GM15510 (cell line): ENCODE data around the gene MRPL55.

Source experiments
- POLR2A ChIP-seq: IDR thresholded peaks from 3 replicates; pipeline ENCODE4 v1.6.1; 2011; ENCODE audit warnings: borderline replicate concordance; ENCODE audit not compliant: insufficient read length; ENCODE audit errors: extremely low read depth

MRPL55 gene

DNA sequence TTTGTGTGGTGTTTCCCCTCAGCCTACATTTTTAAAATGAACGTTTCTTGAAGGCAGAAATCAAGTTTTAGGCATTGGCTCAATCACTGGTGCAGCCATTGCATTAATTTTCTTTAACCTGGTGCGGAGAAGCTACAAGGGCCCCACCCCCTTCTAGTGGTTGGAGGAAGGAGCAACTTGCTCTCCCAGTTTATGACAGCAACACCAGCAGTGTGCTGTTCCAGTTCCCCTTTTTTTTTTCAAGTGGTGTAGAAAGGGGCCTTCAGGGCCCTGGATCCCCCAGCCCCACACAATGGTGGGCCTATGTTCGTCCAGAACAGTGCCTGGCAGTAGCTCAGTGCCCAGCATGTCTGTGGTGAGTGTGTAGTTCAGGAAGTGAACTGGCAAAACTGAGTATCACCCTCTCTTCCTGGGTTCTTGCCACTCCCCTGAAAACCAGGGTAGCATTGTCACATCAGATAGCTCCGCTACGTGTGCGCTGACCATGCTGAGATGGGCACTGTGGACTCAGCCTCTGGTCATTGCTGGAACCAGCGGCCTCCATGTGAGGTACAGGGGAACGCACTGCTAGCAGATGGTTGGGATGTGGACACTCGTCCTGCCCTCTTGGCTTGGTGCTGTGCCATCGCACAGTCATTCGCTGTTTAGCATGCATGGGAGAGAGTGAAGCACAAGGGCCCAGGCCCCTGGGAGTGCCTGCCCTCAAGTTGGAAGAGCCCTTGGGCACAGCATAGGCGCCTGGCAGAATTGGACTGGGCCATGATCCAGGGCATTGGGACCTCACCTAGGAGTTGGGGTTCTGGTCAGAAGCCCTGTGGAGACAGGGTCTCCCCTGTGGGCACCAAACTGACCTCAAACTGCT is 19.3 kb downstream of the MRPL55 start:
- TF ChIP-seq POLR2A = no peak

DNA sequence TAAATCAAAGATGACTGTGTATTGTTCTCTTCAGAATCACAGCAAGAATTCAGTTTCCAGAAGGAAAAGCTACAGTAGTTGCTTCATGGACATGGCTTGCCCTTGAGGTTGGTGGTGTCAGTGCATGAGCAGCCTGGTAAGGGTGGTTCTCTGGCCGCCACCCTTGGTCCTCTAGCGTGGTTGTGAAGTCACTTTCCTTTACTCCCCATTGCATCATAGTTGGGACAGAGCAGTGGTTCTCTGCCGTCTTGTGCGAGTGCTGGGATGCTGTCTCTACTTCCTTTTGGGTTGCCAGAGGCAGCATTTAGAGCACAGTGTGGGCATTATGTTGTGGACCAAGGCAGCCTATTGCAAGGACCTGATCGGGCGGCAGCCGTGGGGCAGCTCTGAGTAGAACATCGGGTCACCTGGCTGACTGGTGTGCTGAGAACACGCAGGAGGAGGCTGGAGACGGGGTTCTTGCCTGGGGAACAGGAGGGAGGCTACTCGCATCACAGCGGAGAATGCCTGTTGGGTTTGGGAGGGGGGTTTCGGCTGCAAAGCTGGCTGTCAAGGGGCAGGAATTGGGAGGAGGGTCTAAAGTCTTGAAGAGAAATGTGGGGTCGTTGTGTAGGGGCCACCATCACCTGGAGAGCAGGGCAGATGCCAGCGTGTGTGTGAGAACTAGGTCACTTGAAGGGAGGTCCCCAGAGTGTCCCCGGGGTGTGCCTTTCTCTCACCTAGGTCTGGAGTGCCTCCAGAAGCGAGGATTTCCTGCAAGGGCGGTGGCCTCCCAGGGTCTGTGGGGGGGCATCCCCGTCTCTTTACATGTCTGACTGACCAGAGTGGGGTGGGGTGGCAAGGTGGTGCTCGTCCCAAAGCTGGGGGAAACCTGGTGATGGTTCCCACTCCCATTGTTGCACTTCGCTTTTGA is 20.3 kb downstream of the MRPL55 start:
- no peak for TF ChIP-seq POLR2A

GRCh38 chr1:228087771-228088251 is 21.3 kb downstream of the MRPL55 start:
- TF ChIP-seq POLR2A = no peak

GRCh38 chr1:228085287-228085951 is 23.7 kb downstream of the MRPL55 start:
- no peak for TF ChIP-seq POLR2A

DNA sequence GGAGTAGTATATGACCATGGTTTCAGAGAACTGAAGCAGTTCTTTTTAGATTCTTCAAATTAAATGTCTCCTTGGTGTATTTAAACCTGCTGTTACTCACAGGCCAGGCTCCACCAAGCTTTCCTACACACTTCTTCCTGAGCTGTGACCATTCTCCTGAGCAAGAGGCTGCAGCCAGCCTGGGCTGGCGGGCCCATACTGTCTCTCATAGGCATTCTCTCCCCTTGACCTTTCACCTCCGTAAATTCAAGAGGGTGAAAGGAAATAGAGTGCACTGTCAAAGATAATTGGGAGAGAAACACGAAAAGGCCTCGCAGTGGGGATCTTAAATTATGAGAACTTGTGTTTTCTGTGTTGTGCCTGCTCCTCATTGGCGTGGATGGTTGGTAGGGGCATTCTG is 24.3 kb downstream of the MRPL55 start:
- TF ChIP-seq POLR2A = no peak

DNA sequence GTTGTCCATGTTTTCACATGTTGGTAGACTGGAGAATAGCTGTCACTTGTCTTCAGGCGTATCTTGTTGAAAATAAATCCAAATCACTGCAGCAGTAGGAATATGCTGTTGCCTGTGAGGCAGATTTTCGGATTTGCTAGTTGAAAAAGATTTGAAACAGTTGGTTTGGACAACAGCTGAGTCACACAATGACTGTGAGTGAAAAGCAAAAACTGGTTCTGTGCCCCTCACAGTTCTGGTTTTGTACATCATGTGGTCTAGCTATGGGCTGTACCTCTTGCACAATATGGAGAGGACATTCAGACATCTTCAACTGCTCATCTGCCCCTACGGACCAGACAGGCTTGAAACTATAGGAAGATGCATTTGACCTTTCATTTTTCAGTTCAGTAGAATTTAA is 24.8 kb downstream of the MRPL55 start:
- TF ChIP-seq POLR2A = no peak

GRCh38 chr1:228083871-228084278 is 25.2 kb downstream of the MRPL55 start:
- no peak for TF ChIP-seq POLR2A

DNA sequence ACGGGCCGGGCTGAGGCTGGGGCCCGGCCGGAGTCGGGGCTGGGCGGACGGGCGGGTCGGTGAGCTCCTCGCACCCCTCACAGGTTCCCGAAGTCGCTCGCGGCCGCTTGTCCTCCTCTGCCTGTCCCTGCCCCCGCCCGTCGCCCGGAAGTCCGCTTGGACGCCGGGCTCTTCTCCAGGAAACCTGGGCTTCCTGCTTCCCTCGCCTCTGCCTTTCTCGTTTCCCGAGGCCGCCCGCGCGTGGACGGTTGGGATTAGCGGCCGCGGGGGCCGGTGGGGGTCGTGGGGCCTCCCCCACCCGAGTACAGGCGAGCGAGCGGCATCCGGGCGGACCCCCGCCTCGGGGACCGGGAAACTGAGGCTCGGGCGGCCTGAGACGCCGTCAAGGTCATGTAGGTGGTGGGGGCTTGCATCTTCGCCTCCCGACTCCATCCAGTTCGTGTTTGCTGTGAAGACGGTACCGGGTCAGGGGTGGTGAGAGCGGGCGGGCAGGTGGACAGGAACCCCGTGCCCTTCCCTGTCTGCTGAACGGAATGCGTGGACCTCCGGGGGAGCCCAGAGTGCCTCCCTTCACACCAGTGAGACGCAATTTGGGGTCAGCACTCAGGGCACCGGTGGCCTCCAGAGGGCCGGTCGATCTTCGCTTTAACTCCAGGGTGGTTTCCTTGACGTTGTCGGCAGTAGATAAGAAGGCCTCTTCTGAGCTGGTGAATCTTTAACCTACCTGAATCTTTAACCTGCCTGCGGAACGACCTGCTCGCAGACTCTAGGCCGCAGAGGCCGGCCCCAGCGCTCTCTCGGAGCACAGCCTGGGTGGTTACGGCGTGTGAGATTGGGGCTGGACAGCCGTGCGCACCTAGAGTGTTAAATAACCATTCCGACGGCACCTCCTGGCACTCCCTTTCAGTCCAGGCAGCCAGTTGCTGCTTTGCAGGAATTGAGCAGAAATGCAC is 25.9 kb downstream of the MRPL55 start:
- no peak for TF ChIP-seq POLR2A

DNA sequence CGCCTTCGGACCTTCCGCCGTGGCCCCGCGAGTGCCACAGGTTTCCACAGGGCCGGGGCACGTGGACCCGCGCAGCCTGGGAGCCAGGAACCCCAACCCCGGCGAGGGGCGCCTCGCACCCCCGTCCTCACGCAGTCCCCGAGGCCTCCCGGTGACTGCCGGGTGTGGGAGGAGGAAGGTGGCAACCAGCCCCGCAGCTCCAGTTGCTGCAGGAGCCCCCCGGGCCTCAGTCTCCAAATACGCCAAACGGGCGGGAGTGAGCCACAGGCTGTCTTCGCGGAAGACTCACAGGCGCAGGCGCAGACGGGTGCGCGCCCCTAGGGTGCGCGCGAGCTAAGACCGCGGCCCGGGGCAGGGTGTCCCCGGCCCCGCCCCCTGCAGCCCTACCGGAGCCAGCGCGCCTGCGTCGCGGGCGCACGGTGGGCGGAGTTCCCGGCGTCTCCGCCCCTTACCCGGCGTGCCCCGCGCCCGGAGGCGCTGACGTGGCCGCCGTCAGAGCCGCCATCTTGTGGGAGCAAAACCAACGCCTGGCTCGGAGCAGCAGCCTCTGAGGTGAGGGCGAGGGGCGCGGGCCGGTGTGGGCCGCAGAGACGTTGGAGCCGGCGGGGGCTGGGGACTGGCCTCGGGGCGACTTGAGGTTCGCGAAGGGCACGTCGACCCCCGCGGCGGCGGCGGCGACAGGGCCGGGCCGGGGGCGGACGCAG is 26.7 kb downstream of the MRPL55 start, which contains the start of gene ARF1:
Gene ARF1, plus strand, starts transcription at position 495 of the 704 bp plus-strand sequence. CDS start 14,407 bp downstream, outside the sequence.
- TF ChIP-seq POLR2A = peak; percentile 91

DNA sequence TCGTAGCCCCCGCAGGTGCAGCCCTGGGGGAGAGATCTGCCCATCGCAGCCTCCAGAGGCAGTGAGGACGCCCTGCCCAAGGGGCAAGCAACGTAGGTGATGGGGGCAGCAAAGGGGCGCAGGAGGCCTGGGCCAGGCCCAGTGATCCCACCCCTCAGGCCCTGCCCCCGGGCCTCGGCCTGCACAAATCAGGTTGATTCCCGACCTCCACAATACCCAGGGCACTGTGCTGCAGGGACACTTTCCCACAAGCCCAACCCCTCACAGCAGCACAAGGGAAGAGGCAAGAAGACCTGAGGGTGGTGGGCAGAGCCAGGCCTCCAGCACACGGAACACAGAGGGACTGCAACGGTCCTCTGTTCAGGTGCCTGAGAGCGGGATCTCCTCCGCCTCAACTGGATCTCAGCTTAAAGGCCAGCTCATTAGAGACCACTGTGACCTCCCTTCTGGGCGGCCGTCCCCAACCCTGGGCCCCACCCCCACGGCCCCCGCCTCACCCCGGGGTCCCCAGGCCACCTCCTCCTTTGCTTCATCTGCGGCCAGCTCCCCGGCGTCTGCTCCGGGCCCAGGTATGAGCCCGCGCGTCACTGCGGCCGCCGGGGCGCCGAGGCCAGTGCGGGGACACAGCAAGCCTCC is 27.4 kb downstream of the MRPL55 start:
- TF ChIP-seq POLR2A = no peak

DNA sequence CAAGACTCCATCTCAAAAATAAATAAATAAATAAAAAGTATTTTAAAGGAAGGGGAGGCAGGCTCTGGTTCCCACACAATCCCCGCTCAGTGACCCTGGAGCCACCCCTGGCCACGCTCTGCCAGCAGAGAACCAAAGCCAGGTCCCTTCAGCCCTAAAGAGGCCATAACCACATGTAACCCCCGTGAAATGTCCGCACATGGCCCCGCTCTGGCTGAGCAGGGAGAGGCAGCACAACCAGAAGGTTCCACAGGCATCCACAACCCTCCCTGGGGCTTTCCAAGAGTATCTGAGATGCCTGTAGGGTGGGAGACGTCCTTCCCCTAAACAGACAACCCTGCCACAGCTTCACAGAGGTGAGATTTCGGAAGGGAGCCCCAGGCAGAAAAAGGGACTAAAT is 28.0 kb downstream of the MRPL55 start:
- TF ChIP-seq POLR2A = no peak

GRCh38 chr1:228079601-228080263 is 29.4 kb downstream of the MRPL55 start:
- no peak for TF ChIP-seq POLR2A
